Measurements from ENCODE around the gene LTK.
A peak's percentile ranks its signal among the peaks of the same experiment; 100 is the strongest.

The LTK gene

GRCh38 chr15:41511899-41512369 lies 1.7 kb downstream of the LTK start:
- H3K4me3 Mint-ChIP-seq = peak overlapping the region; percentile 65 to 84 (median 77)
- no peaks in the 10 kb centered on the region for H3K9me3 Mint-ChIP-seq
- H3K36me3 Mint-ChIP-seq (ENCODE audit: low read depth) = peaks cover 9% of the 10 kb centered on the region
- H3K27ac Mint-ChIP-seq = no peak overlapping the region
- TF ChIP-seq CTCF (IDR thresholded peaks at IDR 0.05; ENCODE audit: unreplicated experiment in 3 of 3) = no peak
- peaks cover 82% of the 10 kb centered on the region for H3K27me3 Mint-ChIP-seq (ENCODE audit: low read depth)
- peaks cover 8% of the 10 kb centered on the region for H3K4me1 Mint-ChIP-seq

GRCh38 chr15:41511331-41511898 lies 2.2 kb downstream of the LTK start:
- peaks cover 8% of the 10 kb centered on the region for H3K4me1 Mint-ChIP-seq
- H3K4me3 Mint-ChIP-seq = no peak overlapping the region
- H3K9me3 Mint-ChIP-seq = no peaks in the 10 kb centered on the region
- H3K27me3 Mint-ChIP-seq (ENCODE audit: low read depth) = peaks cover 82% of the 10 kb centered on the region
- H3K36me3 Mint-ChIP-seq (ENCODE audit: low read depth) = peaks cover 3% of the 10 kb centered on the region
- H3K27ac Mint-ChIP-seq = no peak overlapping the region
- no peak for TF ChIP-seq CTCF (IDR thresholded peaks at IDR 0.05; ENCODE audit: unreplicated experiment in 3 of 3)

GRCh38 chr15:41510728-41511127 lies 2.9 kb downstream of the LTK start:
- Mint-ChIP-seq H3K27ac (no peak overlapping the region), H3K36me3 (ENCODE audit: low read depth) (no peaks in the 10 kb centered on the region), H3K27me3 (ENCODE audit: low read depth) (peaks cover 88% of the 10 kb centered on the region), H3K9me3 (no peaks in the 10 kb centered on the region), H3K4me1 (peaks cover 8% of the 10 kb centered on the region), H3K4me3 (peak overlapping the region in 1 of 3 experiments; percentile 21)
- no peak for TF ChIP-seq CTCF (IDR thresholded peaks at IDR 0.05; ENCODE audit: unreplicated experiment in 3 of 3)

- TF ChIP-seq CTCF (IDR thresholded peaks at IDR 0.05; ENCODE audit: unreplicated experiment in 3 of 3) = no peak
- Mint-ChIP-seq H3K9me3 (no peaks in the 10 kb centered on the region), H3K27ac (no peak overlapping the region), H3K4me3 (no peak overlapping the region), H3K36me3 (ENCODE audit: low read depth) (no peaks in the 10 kb centered on the region), H3K4me1 (no peaks in the 10 kb centered on the region), H3K27me3 (ENCODE audit: low read depth) (peaks cover 92% of the 10 kb centered on the region)
Observed at GRCh38 chr15:41507820-41508290, 5.8 kb downstream of the LTK start.

GRCh38 chr15:41506796-41507341 lies 6.8 kb downstream of the LTK start:
- H3K27me3 Mint-ChIP-seq (ENCODE audit: low read depth) = peaks cover 92% of the 10 kb centered on the region
- no peak overlapping the region for H3K4me3 Mint-ChIP-seq
- no peaks in the 10 kb centered on the region for H3K4me1 Mint-ChIP-seq
- no peak overlapping the region for H3K27ac Mint-ChIP-seq
- no peaks in the 10 kb centered on the region for H3K36me3 Mint-ChIP-seq (ENCODE audit: low read depth)
- no peak for TF ChIP-seq CTCF (IDR thresholded peaks at IDR 0.05; ENCODE audit: unreplicated experiment in 3 of 3)
- H3K9me3 Mint-ChIP-seq = no peaks in the 10 kb centered on the region

GRCh38 chr15:41505776-41506175 lies 7.9 kb downstream of the LTK start:
- H3K36me3 Mint-ChIP-seq (ENCODE audit: low read depth) = no peaks in the 10 kb centered on the region
- peaks cover 99% of the 10 kb centered on the region for H3K27me3 Mint-ChIP-seq (ENCODE audit: low read depth)
- no peaks in the 10 kb centered on the region for H3K9me3 Mint-ChIP-seq
- no peak overlapping the region for H3K4me3 Mint-ChIP-seq
- H3K4me1 Mint-ChIP-seq = no peaks in the 10 kb centered on the region
- TF ChIP-seq CTCF (IDR thresholded peaks at IDR 0.05; ENCODE audit: unreplicated experiment in 3 of 3) = no peak
- no peak overlapping the region for H3K27ac Mint-ChIP-seq

Measured in nephron (organoid).